ENCODE data around the gene ANO7.

ANO7 gene

GRCh38 chr2:241273210-241274020 lies 84.9 kb downstream of the ANO7 start:
- no peak for DNase-seq (ENCODE audit: low spot score)

- no peak for DNase-seq (ENCODE audit: low spot score)
Observed at GRCh38 chr2:241274127-241274526, 85.7 kb downstream of the ANO7 start.
